ENCODE results near the gene POM121L2. TPM values are rescaled to one million over a fixed set of nuclear protein-coding genes. Genes with fewer than 3 reads are reported as not detected.
A peak's percentile ranks its signal among the peaks of the same experiment; 100 is the strongest.

POM121L2 gene
- total and polyA plus RNA-seq, 9 of the 15 experiments (the other 6 are each of a cell fraction or from before 2014, with no cell fraction given), result 0.23 to 0.45 TPM; not detected in 7

GRCh38 chr6:27288136-27289044 is 23.7 kb downstream of the POM121L2 start (continued):
- peak; percentile 79 for TF ChIP-seq HNRNPLL (IDR thresholded peaks at IDR 0.05; ENCODE audit: low read depth, low read length, poor library complexity, severe bottlenecking)
- 0 out of 2 replicates have a peak, but pooled peaks have one; percentile 7 for TF ChIP-seq SMARCA4 (IDR thresholded peaks at IDR 0.05)
- peak; percentile 44; the same call in 1 of the 2 replicates for TF ChIP-seq EP300 (IDR thresholded peaks at IDR 0.05; ENCODE audit: low read length)
- no peak for TF ChIP-seq ZNF696 (CRISPR knock-in tag; conservative IDR thresholded peaks at IDR 0.05)
- TF ChIP-seq L3MBTL2 (IDR thresholded peaks at IDR 0.05), result peak; percentile 8; the same call in 1 of the 2 replicates
- TF ChIP-seq RNF2 (IDR thresholded peaks at IDR 0.05), result peak; percentile 11; the same call in 1 of the 2 replicates
- TF ChIP-seq TBP (optimal IDR thresholded peaks at IDR 0.05; ENCODE audit: low read depth, low read length), result peak; percentile 48
- peak; percentile 22; the same call in 1 of the 2 replicates for TF ChIP-seq CTBP1 (IDR thresholded peaks at IDR 0.05; ENCODE audit: borderline replicate concordance)
- no peak for TF ChIP-seq EWSR1 (IDR thresholded peaks at IDR 0.05; ENCODE audit: borderline replicate concordance, low read depth, partially characterized antibody)
- TF ChIP-seq ZKSCAN1 (IDR thresholded peaks at IDR 0.05; ENCODE audit: low read depth, low read length), result no peak
- TF ChIP-seq RBFOX2 (IDR thresholded peaks at IDR 0.05; ENCODE audit: low read depth, low read length), result peak; percentile 56
- TF ChIP-seq MLLT1 (IDR thresholded peaks at IDR 0.05), result 0 out of 4 replicates have a peak, but pooled peaks of 1 of the 2 experiments have one; percentile 12
- TF ChIP-seq SOX6 (IDR thresholded peaks at IDR 0.05), result no peak; the same call in 1 of the 2 replicates
- TF ChIP-seq POLR2A (conservative IDR thresholded peaks at IDR 0.05), result peak; percentile 54
- TF ChIP-seq MYC (IDR thresholded peaks at IDR 0.05; ENCODE audit: low read depth, low read length), result peak; percentile 44; the same call in 1 of the 2 replicates
- TF ChIP-seq MYC (CRISPR knock-in tag; IDR thresholded peaks at IDR 0.05; ENCODE audit: borderline replicate concordance, low read depth), result no peak
- peak; percentile 53 for TF ChIP-seq POLR2G (IDR thresholded peaks at IDR 0.05; ENCODE audit: low read depth, low read length)
- TF ChIP-seq ATF6 (CRISPR knock-in tag; IDR thresholded peaks at IDR 0.05), result no peak
- 0 out of 2 replicates have a peak, but pooled peaks have one; percentile 52 for TF ChIP-seq ZNF609 (CRISPR knock-in tag; IDR thresholded peaks at IDR 0.05; ENCODE audit: borderline replicate concordance)
- TF ChIP-seq ESRRA (IDR thresholded peaks at IDR 0.05; ENCODE audit: borderline replicate concordance, low read depth), result no peak
